HFFc6 (cell line): ENCODE measurements around the gene SRSF9. TPM values are rescaled to one million over a fixed set of nuclear protein-coding genes. Genes with fewer than 3 reads are reported as not detected.
"Not testable (repeated sequence)": the region's sequence is repeated elsewhere in the genome, so short reads cannot be mapped to it uniquely, and the experiment has no call there.

ENCODE experiments used
- DNase-seq: peaks from one replicate; pipeline ENCODE4 v3.0.0-alpha.2; 2018
- H3K27ac Mint-ChIP-seq: 2 replicates; pipeline ENCODE4 v1.8.0; 2020; ENCODE audit warnings: mild to moderate bottlenecking, mixed read lengths
- H3K27me3 Mint-ChIP-seq: 2 replicates; pipeline ENCODE4 v1.8.0; 2021; ENCODE audit warnings: mild to moderate bottlenecking, moderate library complexity, mixed read lengths; ENCODE audit not compliant: insufficient read depth
- H3K36me3 Mint-ChIP-seq: 2 replicates; pipeline ENCODE4 v1.8.0; 2021; ENCODE audit warnings: low read depth, mixed read lengths
- H3K4me1 Mint-ChIP-seq: 2 replicates; pipeline ENCODE4 v1.8.0; 2020; ENCODE audit warnings: low read depth, mixed read lengths
- H3K4me3 Mint-ChIP-seq: 2 replicates; pipeline ENCODE4 v1.8.0; 2020; ENCODE audit warnings: mild to moderate bottlenecking, moderate library complexity, mixed read lengths
- H3K9me3 Mint-ChIP-seq: 2 replicates; pipeline ENCODE4 v1.8.0; 2020; ENCODE audit warnings: mild to moderate bottlenecking, mixed read lengths
- CTCF ChIP-seq: fragments of 200-600 bp; sonication (generic); IDR thresholded peaks from 2 replicates; pipeline ENCODE4 v1.5.0; 2021; ENCODE audit warnings: antibody characterized with exemption, mild to moderate bottlenecking
- long read RNA-seq: library from polyadenylated mRNA; unstranded; transcript quantifications from one replicate; pipeline ENCODE4 v2.0.0, GENCODE V29; 2019
- total RNA-seq, 6 experiments: library from RNA; stranded (reverse); fragmentation: NEBNext Ultra II Directional; extraction: Animal tissue kit (Norgen Biotek cat#: 25700); gene quantifications; 2 replicates in 1 of 6; 3 replicates in 5 of 6; pipeline ENCODE4 v1.2.3, GENCODE V29; 2021

The SRSF9 gene
- 100 to 1,000 TPM; 232 to 247 (median 238) TPM for total RNA-seq
- long read RNA-seq, transcript SRSF9-201 (4 exons, 1,201 nt): major isoform, 38 of 47 reads
- long read RNA-seq, transcript SRSF9-203 (1 exons, 1,704 nt): minor isoform, 5 of 47 reads
- long read RNA-seq, partial matches to known transcripts: 3 of 47 reads
- long read RNA-seq, other reads (novel, unspliced or antisense): 1 of 47 reads

GRCh38 chr12:120469450-120470149 lies at the start of gene SRSF9:
Gene SRSF9, minus strand, starts transcription at chr12:120469748. Its CDS starts 139 bp downstream, at chr12:120469609.
- H3K9me3 Mint-ChIP-seq: no peaks in the 10 kb centered on the region
- peaks cover 49% of the 10 kb centered on the region for H3K4me1 Mint-ChIP-seq
- H3K27ac Mint-ChIP-seq: peak within 1 kb of the TSS; percentile 82
- peaks cover 31% of the 10 kb centered on the region for H3K36me3 Mint-ChIP-seq
- DNase-seq: peak; percentile 93
- peak; percentile 89 for TF ChIP-seq CTCF
- peaks cover 2% of the 10 kb centered on the region; the same call in 1 of the 2 replicates for H3K27me3 Mint-ChIP-seq
- H3K4me3 Mint-ChIP-seq: peak within 1 kb of the TSS; percentile 95

GRCh38 chr12:120519324-120519723 lies 49.8 kb upstream of the SRSF9 start:
- H3K36me3 Mint-ChIP-seq, H3K9me3 Mint-ChIP-seq, DNase-seq, H3K4me1 Mint-ChIP-seq, H3K27ac Mint-ChIP-seq, H3K27me3 Mint-ChIP-seq, H3K4me3 Mint-ChIP-seq: not testable (repeated sequence)

- Mint-ChIP-seq H3K27ac (no peak overlapping the region), H3K36me3 (peaks cover 8% of the 10 kb centered on the region; the same call in 1 of the 2 replicates), H3K4me1 (no peaks in the 10 kb centered on the region), H3K4me3 (no peak overlapping the region), H3K27me3 (peaks cover 1% of the 10 kb centered on the region; the same call in 1 of the 2 replicates), H3K9me3 (no peaks in the 10 kb centered on the region)
- TF ChIP-seq CTCF: no peak
- no peak for DNase-seq
These were observed 45.9 kb upstream of the SRSF9 start for GRCh38 chr12:120515496-120515895.

- Mint-ChIP-seq H3K4me1 (no peaks in the 10 kb centered on the region), H3K36me3 (peaks cover 16% of the 10 kb centered on the region), H3K27me3 (peaks cover 1% of the 10 kb centered on the region; the same call in 1 of the 2 replicates), H3K27ac (no peak overlapping the region), H3K4me3 (no peak overlapping the region), H3K9me3 (no peaks in the 10 kb centered on the region)
- DNase-seq: no peak
- no peak for TF ChIP-seq CTCF
These were observed 44.5 kb upstream of the SRSF9 start for GRCh38 chr12:120514002-120514401.

GRCh38 chr12:120508537-120508936 lies 39.0 kb upstream of the SRSF9 start:
- TF ChIP-seq CTCF: no peak
- Mint-ChIP-seq H3K9me3 (no peaks in the 10 kb centered on the region), H3K27me3 (no peaks in the 10 kb centered on the region), H3K27ac (no peak overlapping the region), H3K4me1 (no peaks in the 10 kb centered on the region), H3K36me3 (peaks cover 17% of the 10 kb centered on the region), H3K4me3 (no peak overlapping the region)
- no peak for DNase-seq

- no peak overlapping the region for H3K4me3 Mint-ChIP-seq
- peaks cover 20% of the 10 kb centered on the region for H3K36me3 Mint-ChIP-seq
- H3K27me3 Mint-ChIP-seq: 0 out of 2 replicates have a peak, but pooled peaks cover 2% of the 10 kb centered on the region
- no peak overlapping the region for H3K27ac Mint-ChIP-seq
- DNase-seq: no peak
- TF ChIP-seq CTCF: no peak
- no peaks in the 10 kb centered on the region for H3K9me3 Mint-ChIP-seq
- H3K4me1 Mint-ChIP-seq: peaks cover 7% of the 10 kb centered on the region
These were observed 35.0 kb upstream of the SRSF9 start for GRCh38 chr12:120504587-120504986.
